Choroid plexus epithelial cell (primary cell): ENCODE data around the gene LAMA4.
"Not testable (repeated sequence)": the region's sequence is repeated elsewhere in the genome, so short reads cannot be mapped to it uniquely, and the experiment has no call there.

Experiments
- DNase-seq: peaks from one replicate; pipeline ENCODE4 v3.0.0-alpha.2; 2010; ENCODE audit warnings: low read depth
- H3K4me3 ChIP-seq: 2 replicates; pipeline ENCODE4 v1.5.1; 2011; ENCODE audit warnings: low read depth, mild to moderate bottlenecking, control low read depth, low read length, moderate library complexity
- TF ChIP-seq, protein P1 (sequence below): conservative IDR thresholded peaks from 2 replicates; pipeline ENCODE4 v1.5.1; 2011; ENCODE audit warnings: low read depth, mild to moderate bottlenecking, control low read depth, inconsistent platforms, low read length, moderate library complexity

Gene LAMA4

DNA sequence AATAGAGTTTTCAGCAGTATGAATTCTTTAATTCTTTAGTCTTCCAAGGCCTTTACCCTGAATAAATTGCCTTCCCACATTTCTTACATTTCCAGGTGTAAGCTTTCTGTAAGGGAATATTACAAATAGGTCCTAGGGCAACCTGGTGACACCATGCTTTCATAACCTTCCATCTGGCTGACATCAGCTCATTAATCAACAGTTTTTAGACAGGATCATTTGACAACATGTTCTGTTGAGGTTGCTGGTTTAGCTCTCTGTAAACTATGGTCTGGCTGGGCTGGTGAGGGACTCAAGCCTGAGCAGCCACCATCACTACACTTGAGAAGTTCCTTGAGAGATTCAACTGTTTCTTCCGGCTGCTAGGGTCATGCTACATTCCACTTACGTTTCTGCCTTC is 147.8 kb downstream of the LAMA4 start:
- no peak for DNase-seq
- TF ChIP-seq, protein P1, sequence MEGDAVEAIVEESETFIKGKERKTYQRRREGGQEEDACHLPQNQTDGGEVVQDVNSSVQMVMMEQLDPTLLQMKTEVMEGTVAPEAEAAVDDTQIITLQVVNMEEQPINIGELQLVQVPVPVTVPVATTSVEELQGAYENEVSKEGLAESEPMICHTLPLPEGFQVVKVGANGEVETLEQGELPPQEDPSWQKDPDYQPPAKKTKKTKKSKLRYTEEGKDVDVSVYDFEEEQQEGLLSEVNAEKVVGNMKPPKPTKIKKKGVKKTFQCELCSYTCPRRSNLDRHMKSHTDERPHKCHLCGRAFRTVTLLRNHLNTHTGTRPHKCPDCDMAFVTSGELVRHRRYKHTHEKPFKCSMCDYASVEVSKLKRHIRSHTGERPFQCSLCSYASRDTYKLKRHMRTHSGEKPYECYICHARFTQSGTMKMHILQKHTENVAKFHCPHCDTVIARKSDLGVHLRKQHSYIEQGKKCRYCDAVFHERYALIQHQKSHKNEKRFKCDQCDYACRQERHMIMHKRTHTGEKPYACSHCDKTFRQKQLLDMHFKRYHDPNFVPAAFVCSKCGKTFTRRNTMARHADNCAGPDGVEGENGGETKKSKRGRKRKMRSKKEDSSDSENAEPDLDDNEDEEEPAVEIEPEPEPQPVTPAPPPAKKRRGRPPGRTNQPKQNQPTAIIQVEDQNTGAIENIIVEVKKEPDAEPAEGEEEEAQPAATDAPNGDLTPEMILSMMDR, result no peak
- no peak overlapping the region for H3K4me3 ChIP-seq

DNA sequence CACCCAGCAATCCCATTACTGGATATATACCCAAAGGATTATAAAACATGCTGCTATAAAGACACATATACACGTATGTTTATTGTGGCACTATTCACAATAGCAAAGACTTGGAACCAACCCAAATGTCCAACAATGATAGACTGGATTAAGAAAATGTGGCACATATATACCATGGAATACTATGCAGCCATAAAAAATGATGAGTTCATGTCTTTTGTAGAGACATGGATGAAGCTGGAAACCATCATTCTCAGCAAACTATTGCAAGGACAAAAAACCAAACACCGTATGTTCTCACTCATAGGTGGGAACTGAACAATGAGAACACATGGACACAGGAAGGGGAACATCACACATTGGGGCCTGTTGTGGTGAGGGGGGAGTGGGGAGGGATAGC is 148.3 kb downstream of the LAMA4 start:
- not testable (repeated sequence) for H3K4me3 ChIP-seq, DNase-seq

DNA sequence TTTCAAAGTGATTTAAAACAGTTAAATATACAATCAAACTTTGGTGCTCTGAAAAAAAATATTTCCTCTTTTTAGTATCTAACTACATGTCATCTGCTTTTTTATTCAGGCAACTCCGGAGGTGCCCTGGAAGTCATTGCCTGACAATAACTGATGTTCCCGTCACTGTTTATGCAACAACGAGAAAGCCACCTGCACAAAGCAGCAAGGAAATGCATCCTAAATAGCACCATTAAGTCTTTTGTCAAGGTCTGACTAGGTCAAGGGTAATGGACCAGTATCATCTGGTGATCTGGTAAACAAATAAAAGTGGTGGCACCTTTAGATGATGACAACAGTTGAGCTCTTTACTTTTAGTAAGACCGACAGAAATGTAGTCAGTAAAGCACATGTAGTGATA is 153.8 kb downstream of the LAMA4 start:
- TF ChIP-seq, protein P1, result no peak
- no peak overlapping the region for H3K4me3 ChIP-seq
- no peak for DNase-seq

GRCh38 chr6:112096901-112097300 is 157.5 kb downstream of the LAMA4 start:
- no peak for DNase-seq
- H3K4me3 ChIP-seq, result no peak overlapping the region
- TF ChIP-seq, protein P1, result no peak

DNA sequence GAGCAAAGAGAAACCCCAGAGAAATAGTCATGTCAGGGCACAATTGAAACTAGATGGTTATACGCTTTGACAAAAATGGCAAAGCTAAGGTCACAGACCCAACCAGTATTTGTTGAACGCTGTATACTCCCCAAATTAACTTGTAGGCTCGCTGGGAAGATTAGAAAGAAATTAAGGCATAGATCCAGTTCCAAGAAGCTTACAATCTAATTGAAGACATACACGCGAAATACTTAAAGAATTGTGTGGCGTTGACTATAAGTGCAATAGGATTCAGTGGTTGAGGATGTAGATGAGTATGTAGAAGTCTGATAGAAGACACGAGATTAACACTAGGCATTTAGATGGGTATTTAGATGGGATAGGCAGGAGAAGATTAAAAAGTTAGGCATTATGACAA is 166.5 kb downstream of the LAMA4 start:
- H3K4me3 ChIP-seq, result peak overlapping the region; percentile 87
- TF ChIP-seq, protein P1, result no peak
- DNase-seq, result peak; percentile 8

DNA sequence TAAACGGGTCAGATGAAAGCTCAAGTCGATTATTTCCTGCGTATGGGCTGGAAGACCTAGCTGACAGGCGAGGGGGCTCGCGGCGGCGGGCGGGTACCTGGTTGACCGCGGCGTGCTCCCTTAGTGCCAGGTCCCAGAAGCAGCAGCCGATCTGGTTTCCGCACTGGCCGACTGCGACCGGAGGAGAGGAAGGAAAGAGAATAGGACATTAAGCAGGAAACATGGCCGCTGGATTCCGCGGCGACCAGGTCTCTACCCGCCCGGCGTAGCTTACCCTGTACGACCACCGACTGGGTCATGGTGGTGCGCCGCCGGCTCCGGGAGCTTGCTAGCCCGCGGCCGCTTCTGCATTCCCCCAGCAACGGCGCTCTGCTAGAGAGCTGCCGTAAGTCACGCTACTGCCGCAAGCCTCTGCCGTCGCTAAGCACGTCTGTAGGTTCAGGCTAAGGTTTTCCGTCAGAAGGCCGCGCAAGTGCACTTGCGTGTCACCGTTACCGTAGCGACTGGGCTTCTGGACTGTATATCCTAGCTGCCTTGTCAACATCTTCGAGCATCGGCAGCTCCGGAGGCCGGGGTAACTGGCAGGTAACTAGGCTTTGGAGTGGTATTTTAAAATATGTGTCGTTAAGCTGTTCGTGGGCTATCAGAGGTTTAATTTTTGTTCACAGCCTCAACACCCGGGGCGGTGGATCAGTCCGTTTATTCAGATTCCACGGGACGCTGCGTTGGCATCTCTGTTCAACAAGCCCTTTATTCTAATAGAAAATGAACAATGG is 167.0 kb downstream of the LAMA4 start, which contains the start of the genes FAM229B and TUBE1:
Gene FAM229B, plus strand, starts transcription at position 456 of the 776 bp plus-strand sequence. CDS start 11,693 bp downstream, outside the sequence.
Gene TUBE1, minus strand, starts transcription at position 347 of the 776 bp plus-strand sequence. Its CDS starts 48 bp downstream, at position 299.
- TF ChIP-seq, protein P1, result no peak
- peak within 1 kb of the TSS; percentile 87 for H3K4me3 ChIP-seq
- DNase-seq, result peak; percentile 99

GRCh38 chr6:112086744-112087135 is 167.6 kb downstream of the LAMA4 start:
- DNase-seq, result peak; percentile 67
- TF ChIP-seq, protein P1, result no peak
- peak overlapping the region; percentile 87 for H3K4me3 ChIP-seq
